IMR-90 (cell line): ENCODE data around the gene CCDC38. TPM values are rescaled to one million over a fixed set of nuclear protein-coding genes. Genes with fewer than 3 reads are reported as not detected.
"Not testable (repeated sequence)": the region's sequence is repeated elsewhere in the genome, so short reads cannot be mapped to it uniquely, and the experiment has no call there.

Experiments used
- ATAC-seq: fragments of 200-7000 bp; cut with Tn5 transposase; 2 replicates; pipeline ENCODE4 v1.9.1; 2020; ENCODE audit warnings: low read depth, mild to moderate bottlenecking, moderate library complexity
- BruUV-seq: library from RNA; stranded (reverse); fragments of 400-500 nt; replicated peaks from 2 replicates; lab custom pipeline; 2021; lab: Mats Ljungman, UMichigan
- CTCF ChIA-PET: fragments of 300-600 bp; formaldehyde crosslinking; extraction: SDS; loops from one replicate; lab custom pipeline; 2021; ENCODE audit warnings: antibody characterized with exemption; lab: Yijun Ruan, JAX
- POLR2A ChIA-PET: fragments of 300-600 bp; sonication (Branson Sonifier 250); formaldehyde crosslinking; loops from one replicate; lab custom pipeline; 2022; ENCODE audit warnings: antibody characterized with exemption; ENCODE audit not compliant: unreplicated experiment; lab: Charles Lee
- DNase-seq: peaks from one replicate; pipeline ENCODE4 v3.0.0; 2013
- H2AFZ ChIP-seq: replicated peaks from 2 replicates; pipeline ENCODE3; 2013; ENCODE audit warnings: low read length, mild to moderate bottlenecking; ENCODE audit not compliant: poor library complexity
- H2AK5ac ChIP-seq: 2 replicates; pipeline ENCODE4 v1.6.1; 2013; ENCODE audit warnings: low read depth, low read length, inconsistent platforms
- H2AK9ac ChIP-seq: replicated peaks from 2 replicates; pipeline ENCODE3; 2013; ENCODE audit warnings: mild to moderate bottlenecking, low read depth, low read length, moderate library complexity; ENCODE audit not compliant: poor library complexity
- H2BK120ac ChIP-seq: 2 replicates; pipeline ENCODE4 v1.6.1; 2013; ENCODE audit warnings: low read depth, low read length, inconsistent platforms
- H2BK15ac ChIP-seq: 3 replicates; pipeline ENCODE4 v1.6.1; 2013; ENCODE audit warnings: low read depth, low read length, inconsistent platforms
- H2BK20ac ChIP-seq: 2 replicates; pipeline ENCODE4 v1.6.1; 2013; ENCODE audit warnings: low read depth, mild to moderate bottlenecking, inconsistent platforms, low read length, moderate library complexity
- H2BK5ac ChIP-seq: 2 replicates; pipeline ENCODE4 v1.6.1; 2013; ENCODE audit warnings: mild to moderate bottlenecking, low read depth, low read length, inconsistent platforms; ENCODE audit not compliant: poor library complexity, severe bottlenecking
- H3K14ac ChIP-seq: replicated peaks from 2 replicates; pipeline ENCODE4 v1.6.1; 2013; ENCODE audit warnings: low read depth, low read length, inconsistent platforms
- H3K18ac ChIP-seq: 2 replicates; pipeline ENCODE4 v1.6.1; 2013; ENCODE audit warnings: low read depth, low read length, control low read depth
- H3K23ac ChIP-seq: 2 replicates; pipeline ENCODE4 v1.6.1; 2013; ENCODE audit warnings: low read depth, low read length, inconsistent platforms
- H3K27ac ChIP-seq: 2 replicates; pipeline ENCODE4 v1.5.1; 2013; ENCODE audit warnings: mild to moderate bottlenecking, control low read depth, low read length; ENCODE audit not compliant: insufficient read depth
- H3K27me3 ChIP-seq: 2 replicates; pipeline ENCODE4 v1.6.1; 2013; ENCODE audit warnings: low read length; ENCODE audit not compliant: control insufficient read depth, insufficient read depth
- H3K36me3 ChIP-seq: 2 replicates; pipeline ENCODE4 v1.6.1; 2013; ENCODE audit warnings: low read length, mixed read lengths; ENCODE audit not compliant: control insufficient read depth, insufficient read depth
- H3K4ac ChIP-seq: 2 replicates; pipeline ENCODE4 v1.6.1; 2013; ENCODE audit warnings: low read depth, low read length, inconsistent platforms
- H3K4me1 ChIP-seq: 2 replicates; pipeline ENCODE4 v1.6.1; 2013; ENCODE audit warnings: low read length, mixed read lengths; ENCODE audit not compliant: control insufficient read depth, insufficient read depth
- H3K4me2 ChIP-seq: 2 replicates; pipeline ENCODE4 v1.6.1; 2013; ENCODE audit warnings: low read depth, mild to moderate bottlenecking, control low read depth, low read length, moderate library complexity
- H3K4me3 ChIP-seq: 2 replicates; pipeline ENCODE4 v1.5.1; 2013; ENCODE audit warnings: low read depth, mild to moderate bottlenecking, control low read depth, low read length, moderate library complexity; ENCODE audit not compliant: insufficient read depth
- H3K56ac ChIP-seq: 2 replicates; pipeline ENCODE4 v1.6.1; 2013; ENCODE audit warnings: low read length, inconsistent platforms; ENCODE audit not compliant: insufficient read depth; ENCODE audit errors: extremely low read depth
- H3K79me1 ChIP-seq, 2 experiments: 2 replicates each; pipeline ENCODE4 v1.6.1; 2013; ENCODE audit warnings: low read length in 2 of 2, inconsistent platforms in 1 of 2, low read depth in 1 of 2
- H3K9ac ChIP-seq: 2 replicates; pipeline ENCODE4 v1.6.1; 2013; ENCODE audit warnings: low read depth, low read length, control low read depth
- H3K9me1 ChIP-seq: 2 replicates; pipeline ENCODE4 v1.6.1; 2013; ENCODE audit warnings: low read length, inconsistent platforms; ENCODE audit not compliant: insufficient read depth
- H3K9me3 ChIP-seq: 2 replicates; pipeline ENCODE4 v1.6.1; 2013; ENCODE audit warnings: low read length; ENCODE audit not compliant: control insufficient read depth, insufficient read depth
- H4K20me1 ChIP-seq: 2 replicates; pipeline ENCODE4 v1.6.1; 2013; ENCODE audit warnings: low read length, inconsistent platforms; ENCODE audit not compliant: insufficient read depth
- H4K5ac ChIP-seq: 2 replicates; pipeline ENCODE4 v1.6.1; 2013; ENCODE audit warnings: mild to moderate bottlenecking, low read depth, low read length, control low read depth
- H4K8ac ChIP-seq, 2 experiments: 2 replicates each; pipeline ENCODE4 v1.6.1; 2013; ENCODE audit warnings: low read depth in 2 of 2, low read length in 2 of 2, control low read depth in 1 of 2, inconsistent platforms in 1 of 2
- H4K91ac ChIP-seq: 2 replicates; pipeline ENCODE4 v1.6.1; 2013; ENCODE audit warnings: low read depth, low read length, inconsistent platforms; ENCODE audit not compliant: insufficient read depth
- WGBS, 2 experiments: methylation state at CpG; one replicate each; pipeline versions ENCODE4 v1.1.5 to v1.1.7; 2013; ENCODE audit warnings: missing lambda C conversion rate in 2 of 2; ENCODE audit not compliant: insufficient read length in 1 of 2; ENCODE audit errors: extremely low coverage in 2 of 2; 5-methylcytosine and 5-hydroxymethylcytosine counted together
- dilution Hi-C: fragments of 300-500 bp; cut with HindIII; formaldehyde crosslinking; loops from one replicate; pipeline ENCODE4 v1.14.3; 2018; ENCODE audit warnings: low sequenced_read_pairs; ENCODE audit not compliant: unreplicated experiment
- in situ Hi-C: fragments of 300-500 bp; cut with MboI; formaldehyde crosslinking; loops from 3 replicates; pipeline ENCODE4 v1.14.3; 2019; ENCODE audit warnings: low sequenced_read_pairs, inconsistent platforms, mixed read lengths
- intact Hi-C: fragments of 100-400 bp; cut with micrococcal nuclease; formaldehyde crosslinking; loops from 2 replicates; pipeline ENCODE4 v1.10.0; 2022
- polyA plus RNA-seq, 3 experiments: library from polyadenylated mRNA; depleted of rRNA; stranded (reverse); fragments of >200 nt; gene quantifications; 2 replicates each; pipeline ENCODE4 v1.2.3, GENCODE V29; 2012; ENCODE audit warnings: low replicate concordance in 1 of 3
- total RNA-seq: library from RNA; depleted of rRNA; stranded (reverse); fragments of >200 nt; gene quantifications from 2 replicates; pipeline ENCODE4 v1.2.3, GENCODE V29; 2012

CCDC38 gene
- total and polyA plus RNA-seq, 2 of the 4 experiments (the other 2 are of a cell fraction): not detected

GRCh38 chr12:95969116-95969515, 26.7 kb upstream of the CCDC38 start:
- H3K4me1 ChIP-seq, intact Hi-C loops: not testable (repeated sequence)

More at GRCh38 chr12:95969116-95969515, 26.7 kb upstream of the CCDC38 start:
- H2BK15ac ChIP-seq, ATAC-seq, H2BK20ac ChIP-seq, H3K14ac ChIP-seq, H3K56ac ChIP-seq, H3K9me1 ChIP-seq, H3K79me1 ChIP-seq, dilution Hi-C loops, in situ Hi-C loops, H3K18ac ChIP-seq, H4K5ac ChIP-seq, H3K9ac ChIP-seq, CTCF ChIA-PET, H2AFZ ChIP-seq, H2BK120ac ChIP-seq, H2AK9ac ChIP-seq, H3K9me3 ChIP-seq, H2AK5ac ChIP-seq, DNase-seq, H2BK5ac ChIP-seq, H3K4me2 ChIP-seq, H3K4ac ChIP-seq, H3K36me3 ChIP-seq, POLR2A ChIA-PET, H4K8ac ChIP-seq, H4K20me1 ChIP-seq, H3K23ac ChIP-seq, BruUV-seq, H3K27ac ChIP-seq, H3K4me3 ChIP-seq, H4K91ac ChIP-seq, H3K27me3 ChIP-seq: not testable (repeated sequence)
- 84% methylated on average over 5 of the region's 28 CpGs; no CpG with 5 or more reads in 1 of the 2 experiments for WGBS, 2 experiments
